ENCODE data around the gene C1QTNF4.
"Not testable (repeated sequence)": the region's sequence is repeated elsewhere in the genome, so short reads cannot be mapped to it uniquely, and the experiment has no call there.

DNA sequence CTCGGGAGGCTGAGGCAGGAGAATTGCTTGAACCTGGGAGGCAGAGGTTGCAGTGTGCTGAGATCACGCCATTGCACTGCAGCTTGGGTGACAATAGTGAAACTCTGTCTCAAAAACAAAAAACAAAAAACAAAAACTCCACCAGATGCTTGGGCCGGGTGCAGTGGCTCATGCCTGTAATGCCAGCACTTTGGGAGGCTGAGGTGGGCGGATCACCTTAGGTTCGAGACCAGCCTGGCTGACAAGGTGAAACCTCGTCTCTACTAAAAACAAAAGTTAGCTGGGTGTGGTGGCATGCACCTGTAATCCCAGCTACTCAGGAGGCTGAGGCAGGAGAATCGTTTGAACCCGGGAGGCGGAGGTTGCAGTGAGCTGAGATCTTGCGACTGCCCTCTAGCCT is 29.8 kb downstream of the C1QTNF4 start:
- TF ChIP-seq, protein P1, sequence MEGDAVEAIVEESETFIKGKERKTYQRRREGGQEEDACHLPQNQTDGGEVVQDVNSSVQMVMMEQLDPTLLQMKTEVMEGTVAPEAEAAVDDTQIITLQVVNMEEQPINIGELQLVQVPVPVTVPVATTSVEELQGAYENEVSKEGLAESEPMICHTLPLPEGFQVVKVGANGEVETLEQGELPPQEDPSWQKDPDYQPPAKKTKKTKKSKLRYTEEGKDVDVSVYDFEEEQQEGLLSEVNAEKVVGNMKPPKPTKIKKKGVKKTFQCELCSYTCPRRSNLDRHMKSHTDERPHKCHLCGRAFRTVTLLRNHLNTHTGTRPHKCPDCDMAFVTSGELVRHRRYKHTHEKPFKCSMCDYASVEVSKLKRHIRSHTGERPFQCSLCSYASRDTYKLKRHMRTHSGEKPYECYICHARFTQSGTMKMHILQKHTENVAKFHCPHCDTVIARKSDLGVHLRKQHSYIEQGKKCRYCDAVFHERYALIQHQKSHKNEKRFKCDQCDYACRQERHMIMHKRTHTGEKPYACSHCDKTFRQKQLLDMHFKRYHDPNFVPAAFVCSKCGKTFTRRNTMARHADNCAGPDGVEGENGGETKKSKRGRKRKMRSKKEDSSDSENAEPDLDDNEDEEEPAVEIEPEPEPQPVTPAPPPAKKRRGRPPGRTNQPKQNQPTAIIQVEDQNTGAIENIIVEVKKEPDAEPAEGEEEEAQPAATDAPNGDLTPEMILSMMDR (IDR thresholded peaks at IDR 0.05) = not testable (repeated sequence)
- not testable (repeated sequence) for TF ChIP-seq POLR2A (IDR thresholded peaks at IDR 0.05)

Measured in thyroid gland (tissue), 4 donors.